HuH-7 (cell line): Measurements from ENCODE around the gene RNF157.
"Not testable (repeated sequence)": the region's sequence is repeated elsewhere in the genome, so short reads cannot be mapped to it uniquely, and the experiment has no call there.

ENCODE experiments used
- DNase-seq: peaks from one replicate; pipeline ENCODE4 v3.0.0; 2011; ENCODE audit warnings: low spot score

The RNF157 gene

GRCh38 chr17:76270770-76271668, 30.7 kb upstream of the RNF157 start:
- no peak for DNase-seq

GRCh38 chr17:76270127-76270592, 29.9 kb upstream of the RNF157 start:
- no peak for DNase-seq

- DNase-seq = no peak
Observed at GRCh38 chr17:76268991-76269981, 29.0 kb upstream of the RNF157 start.

GRCh38 chr17:76268015-76268749, 27.9 kb upstream of the RNF157 start:
- DNase-seq = no peak

- DNase-seq = not testable (repeated sequence)
Observed at GRCh38 chr17:76267581-76268001, 27.3 kb upstream of the RNF157 start.

GRCh38 chr17:76267051-76267576, 26.8 kb upstream of the RNF157 start:
- DNase-seq = no peak

GRCh38 chr17:76266244-76266938, 26.1 kb upstream of the RNF157 start:
- no peak for DNase-seq

GRCh38 chr17:76265624-76266243, 25.4 kb upstream of the RNF157 start:
- DNase-seq = peak; percentile 70

GRCh38 chr17:76264755-76265623, 24.7 kb upstream of the RNF157 start, which contains the start of gene UBALD2:
TSS of gene UBALD2 (plus strand) at chr17:76265348. CDS start at chr17:76265506, 158 bp downstream.
- peak; percentile 100 for DNase-seq

- no peak for DNase-seq
Observed at GRCh38 chr17:76264425-76264754, 24.1 kb upstream of the RNF157 start.

- DNase-seq = no peak
Observed at GRCh38 chr17:76263896-76264295, 23.6 kb upstream of the RNF157 start.

- DNase-seq = no peak
Observed at GRCh38 chr17:76262732-76263344, 22.5 kb upstream of the RNF157 start.

- DNase-seq = no peak
Observed at GRCh38 chr17:76261421-76262215, 21.3 kb upstream of the RNF157 start.

GRCh38 chr17:76260669-76261068, 20.4 kb upstream of the RNF157 start:
- no peak for DNase-seq

GRCh38 chr17:76260220-76260619, 19.9 kb upstream of the RNF157 start:
- no peak for DNase-seq

GRCh38 chr17:76256430-76257050, 16.2 kb upstream of the RNF157 start:
- DNase-seq = not testable (repeated sequence)

GRCh38 chr17:76255801-76256429, 15.6 kb upstream of the RNF157 start:
- DNase-seq = no peak
